Activated T-cell treated with anti-CD3 and anti-CD28 coated beads, Interleukin-2, amount 50 U/mL, for 4 hours (primary cell): ENCODE results near the gene GYPC. TPM values are rescaled to one million over a fixed set of nuclear protein-coding genes. Genes with fewer than 3 reads are reported as not detected.
"Not testable (repeated sequence)": the region's sequence is repeated elsewhere in the genome, so short reads cannot be mapped to it uniquely, and the experiment has no call there.

Experiments
- ATAC-seq, 2 donors: fragments of 200-7000 bp; cut with Tn5 transposase; one replicate each; pipeline ENCODE4 v1.10.0; 2021
- DNase-seq: peaks from one replicate; pipeline ENCODE4 v3.0.0-alpha.2; 2020
- H3K27me3 Mint-ChIP-seq: one replicate; pipeline ENCODE4 v1.8.0; 2021; ENCODE audit warnings: low read depth, mixed read lengths
- H3K36me3 Mint-ChIP-seq: one replicate; pipeline ENCODE4 v1.8.0; 2022; ENCODE audit warnings: mixed read lengths; ENCODE audit not compliant: insufficient read depth
- H3K4me1 Mint-ChIP-seq: one replicate; pipeline ENCODE4 v1.8.0; 2021; ENCODE audit warnings: low read depth, mixed read lengths
- H3K4me3 Mint-ChIP-seq: one replicate; pipeline ENCODE4 v1.8.0; 2021; ENCODE audit warnings: mild to moderate bottlenecking, moderate library complexity, mixed read lengths
- H3K9me3 Mint-ChIP-seq: one replicate; pipeline ENCODE4 v1.8.0; 2021; ENCODE audit warnings: mixed read lengths
- total RNA-seq, 3 donors: library from RNA; stranded (reverse); gene quantifications; one replicate each; pipeline ENCODE4 v1.2.1, GENCODE V29; 2021

GYPC gene
- total RNA-seq, 3 donors from 2014 or later, result 85.2 to 98.3 (median 93.4) TPM

GRCh38 chr2:126643431-126643830, 12.5 kb upstream of the GYPC start:
- H3K4me3 Mint-ChIP-seq, result no peak overlapping the region
- H3K27me3 Mint-ChIP-seq, result no peaks in the 10 kb centered on the region
- H3K36me3 Mint-ChIP-seq, result no peaks in the 10 kb centered on the region
- ATAC-seq (no peak), DNase-seq (no peak)
- H3K9me3 Mint-ChIP-seq, result no peaks in the 10 kb centered on the region
- H3K4me1 Mint-ChIP-seq, result peaks cover 5% of the 10 kb centered on the region

GRCh38 chr2:126643972-126644371, 12.0 kb upstream of the GYPC start:
- no peaks in the 10 kb centered on the region for H3K27me3 Mint-ChIP-seq
- ATAC-seq (no peak), DNase-seq (no peak)
- H3K4me3 Mint-ChIP-seq, result no peak overlapping the region
- H3K4me1 Mint-ChIP-seq, result peaks cover 5% of the 10 kb centered on the region
- no peaks in the 10 kb centered on the region for H3K9me3 Mint-ChIP-seq
- H3K36me3 Mint-ChIP-seq, result no peaks in the 10 kb centered on the region

- no peaks in the 10 kb centered on the region for H3K36me3 Mint-ChIP-seq
- ATAC-seq (no peak), DNase-seq (no peak)
- H3K4me1 Mint-ChIP-seq, result peaks cover 5% of the 10 kb centered on the region
- no peaks in the 10 kb centered on the region for H3K27me3 Mint-ChIP-seq
- no peak overlapping the region for H3K4me3 Mint-ChIP-seq
- H3K9me3 Mint-ChIP-seq, result no peaks in the 10 kb centered on the region
Measured at GRCh38 chr2:126644630-126645191, 11.2 kb upstream of the GYPC start.

GRCh38 chr2:126645211-126645618, 10.7 kb upstream of the GYPC start:
- no peak for ATAC-seq

GRCh38 chr2:126646026-126646425, 9.9 kb upstream of the GYPC start:
- no peaks in the 10 kb centered on the region for H3K36me3 Mint-ChIP-seq
- DNase-seq (no peak), ATAC-seq (no peak)
- H3K4me3 Mint-ChIP-seq, result no peak overlapping the region
- H3K9me3 Mint-ChIP-seq, result peaks cover 8% of the 10 kb centered on the region
- H3K4me1 Mint-ChIP-seq, result peaks cover 5% of the 10 kb centered on the region
- no peaks in the 10 kb centered on the region for H3K27me3 Mint-ChIP-seq

More at GRCh38 chr2:126645211-126645618, 10.7 kb upstream of the GYPC start:
- peaks cover 5% of the 10 kb centered on the region for H3K4me1 Mint-ChIP-seq
- no peak overlapping the region for H3K4me3 Mint-ChIP-seq
- no peak for DNase-seq
- H3K36me3 Mint-ChIP-seq, result no peaks in the 10 kb centered on the region
- no peaks in the 10 kb centered on the region for H3K9me3 Mint-ChIP-seq
- H3K27me3 Mint-ChIP-seq, result no peaks in the 10 kb centered on the region

- not testable (repeated sequence) for H3K4me1 Mint-ChIP-seq, H3K4me3 Mint-ChIP-seq, DNase-seq, ATAC-seq, H3K9me3 Mint-ChIP-seq, H3K27me3 Mint-ChIP-seq, H3K36me3 Mint-ChIP-seq
Measured at GRCh38 chr2:126647714-126648344, 8.1 kb upstream of the GYPC start.

GRCh38 chr2:126648345-126648786, 7.6 kb upstream of the GYPC start:
- DNase-seq, H3K4me3 Mint-ChIP-seq, H3K9me3 Mint-ChIP-seq, ATAC-seq, H3K27me3 Mint-ChIP-seq, H3K4me1 Mint-ChIP-seq, H3K36me3 Mint-ChIP-seq: not testable (repeated sequence)

GRCh38 chr2:126649101-126649500, 6.9 kb upstream of the GYPC start:
- Mint-ChIP-seq H3K4me3 (no peak overlapping the region), H3K4me1 (peaks cover 7% of the 10 kb centered on the region), H3K36me3 (no peaks in the 10 kb centered on the region), H3K9me3 (peaks cover 8% of the 10 kb centered on the region), H3K27me3 (no peaks in the 10 kb centered on the region)
- DNase-seq (no peak), ATAC-seq (no peak)

GRCh38 chr2:126650994-126651393, 5.0 kb upstream of the GYPC start:
- DNase-seq, result no peak
- Mint-ChIP-seq H3K27me3 (no peaks in the 10 kb centered on the region), H3K36me3 (no peaks in the 10 kb centered on the region), H3K4me3 (no peak overlapping the region), H3K4me1 (peaks cover 15% of the 10 kb centered on the region), H3K9me3 (peaks cover 8% of the 10 kb centered on the region)
- ATAC-seq, result no peak

- Mint-ChIP-seq H3K9me3 (peaks cover 8% of the 10 kb centered on the region), H3K4me3 (no peak overlapping the region)
- DNase-seq, result no peak
Measured at GRCh38 chr2:126652323-126652891, 3.6 kb upstream of the GYPC start.

GRCh38 chr2:126653109-126653508, 2.8 kb upstream of the GYPC start:
- no peak for DNase-seq

More at GRCh38 chr2:126652323-126652891, 3.6 kb upstream of the GYPC start:
- peaks cover 18% of the 10 kb centered on the region for H3K4me1 Mint-ChIP-seq
- H3K27me3 Mint-ChIP-seq, result no peaks in the 10 kb centered on the region
- no peak for ATAC-seq
- H3K36me3 Mint-ChIP-seq, result no peaks in the 10 kb centered on the region

GRCh38 chr2:126653761-126654160, 2.2 kb upstream of the GYPC start:
- Mint-ChIP-seq H3K4me1 (peaks cover 27% of the 10 kb centered on the region), H3K9me3 (peaks cover 8% of the 10 kb centered on the region), H3K27me3 (no peaks in the 10 kb centered on the region), H3K36me3 (peaks cover 2% of the 10 kb centered on the region), H3K4me3 (no peak overlapping the region)
- no peak for DNase-seq
- no peak for ATAC-seq

More at GRCh38 chr2:126653109-126653508, 2.8 kb upstream of the GYPC start:
- Mint-ChIP-seq H3K4me3 (no peak overlapping the region), H3K27me3 (no peaks in the 10 kb centered on the region), H3K9me3 (peaks cover 8% of the 10 kb centered on the region), H3K4me1 (peaks cover 22% of the 10 kb centered on the region), H3K36me3 (peaks cover under 1% of the 10 kb centered on the region)
- no peak for ATAC-seq

- Mint-ChIP-seq H3K9me3 (peaks cover 8% of the 10 kb centered on the region), H3K36me3 (peaks cover 2% of the 10 kb centered on the region), H3K27me3 (no peaks in the 10 kb centered on the region), H3K4me3 (peak overlapping the region; percentile 94), H3K4me1 (peaks cover 40% of the 10 kb centered on the region)
- no peak for ATAC-seq
- DNase-seq, result no peak
Measured at GRCh38 chr2:126655051-126655450, 907 bp upstream of the GYPC start.

GRCh38 chr2:126656431-126657147, 631 bp downstream of the GYPC start:
- no peaks in the 10 kb centered on the region for H3K9me3 Mint-ChIP-seq
- DNase-seq, result peak; percentile 38
- H3K27me3 Mint-ChIP-seq, result no peaks in the 10 kb centered on the region
- peaks cover 55% of the 10 kb centered on the region for H3K4me1 Mint-ChIP-seq
- peak; percentile 54 to 64 for ATAC-seq
- peak overlapping the region; percentile 96 for H3K4me3 Mint-ChIP-seq
- peaks cover 4% of the 10 kb centered on the region for H3K36me3 Mint-ChIP-seq
